Ramos (cell line): ENCODE results near the gene PRIMA1.

Experiments
- in situ Hi-C: fragments of 300-500 bp; cut with MboI; formaldehyde crosslinking; loops from one replicate; pipeline ENCODE4 v1.14.3; 2022; ENCODE audit warnings: low sequenced_read_pairs; ENCODE audit not compliant: unreplicated experiment

Gene PRIMA1

DNA sequence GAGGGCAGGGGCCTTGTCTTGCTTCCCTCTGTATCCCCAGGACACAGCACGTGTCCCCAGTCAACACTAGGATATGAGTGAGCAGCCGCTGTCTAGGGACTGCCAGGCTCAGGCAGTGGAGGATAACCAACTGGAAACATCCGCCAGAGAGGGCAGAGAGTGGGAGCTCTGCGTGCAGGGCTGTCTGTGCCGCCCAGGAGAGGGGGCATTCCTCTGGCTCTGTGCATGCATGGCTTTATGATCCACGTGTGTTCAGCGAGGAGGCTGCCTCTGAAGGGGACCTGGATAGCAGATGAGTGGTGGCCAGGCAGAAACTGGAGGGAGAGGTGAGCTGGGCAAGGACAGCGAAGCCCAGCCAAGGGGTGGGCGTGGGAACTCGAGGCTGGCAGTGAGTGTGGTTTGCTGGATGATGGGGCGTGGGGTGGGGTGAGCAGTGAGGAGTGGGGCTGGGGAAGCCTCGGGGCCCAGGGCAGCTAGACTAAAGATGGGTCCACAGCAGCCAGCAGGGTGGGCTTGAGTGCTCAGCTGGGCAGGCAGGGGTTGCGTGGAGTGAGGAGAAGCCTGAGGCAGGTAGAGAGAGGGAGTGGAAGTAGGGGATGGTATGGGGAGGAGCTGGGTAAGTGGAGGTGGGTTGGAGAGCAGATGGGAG, 72.9 kb downstream of the PRIMA1 start:
- in situ Hi-C loops, result no loop called here

DNA sequence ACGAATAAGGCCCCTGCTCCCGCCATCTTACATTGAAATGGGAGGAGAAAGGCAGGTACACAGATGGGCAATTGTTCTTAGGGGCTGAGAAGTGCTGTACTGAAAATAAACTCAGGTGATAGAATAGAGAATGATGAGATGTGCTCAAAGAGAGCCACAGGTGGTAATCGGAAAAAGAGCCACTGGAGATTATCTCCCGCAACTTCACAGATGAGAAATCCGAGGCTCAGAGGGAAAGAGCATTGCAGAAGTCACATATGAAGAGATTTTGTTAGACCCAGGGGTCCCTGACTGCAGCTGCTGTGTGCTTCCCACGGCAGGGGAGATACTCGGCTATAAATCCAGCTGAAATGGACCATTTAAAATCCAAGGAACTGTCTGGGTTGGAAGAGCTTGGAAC, 73.7 kb downstream of the PRIMA1 start:
- in situ Hi-C loops, result no loop called here

DNA sequence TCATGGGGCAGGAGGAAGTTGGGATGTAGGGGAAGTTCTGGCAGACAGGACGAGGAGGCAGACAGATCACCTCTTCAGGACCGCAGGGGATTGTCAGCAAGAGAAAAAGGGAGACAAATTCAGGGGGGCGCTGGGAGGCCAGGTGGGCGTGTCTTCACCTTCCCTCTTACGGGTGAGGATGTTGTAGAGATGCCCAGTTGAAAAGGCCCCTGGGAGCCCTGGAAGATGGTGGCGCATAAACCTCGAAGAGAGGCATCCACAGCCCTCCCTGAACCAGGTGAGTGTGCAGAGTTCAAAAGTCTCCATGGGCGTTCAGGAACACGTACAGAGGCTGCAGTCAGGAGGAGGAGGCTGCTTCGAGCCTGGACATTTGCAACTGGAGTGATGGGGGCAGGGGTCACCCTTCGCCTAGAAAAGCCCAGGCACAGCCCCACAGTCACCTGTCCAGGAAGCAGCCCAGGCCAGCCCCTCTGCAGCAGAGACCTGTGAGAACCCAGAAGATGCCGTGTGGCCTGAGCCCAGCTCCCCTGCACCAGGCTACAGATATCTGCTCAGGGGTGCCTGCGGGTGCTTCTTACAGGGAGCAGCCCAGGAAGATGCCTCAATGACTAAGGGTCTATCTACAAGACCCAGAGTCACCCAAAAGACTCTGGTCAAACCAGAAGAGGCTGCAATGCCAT, 74.4 kb downstream of the PRIMA1 start:
- in situ Hi-C loops, result no loop called here

DNA sequence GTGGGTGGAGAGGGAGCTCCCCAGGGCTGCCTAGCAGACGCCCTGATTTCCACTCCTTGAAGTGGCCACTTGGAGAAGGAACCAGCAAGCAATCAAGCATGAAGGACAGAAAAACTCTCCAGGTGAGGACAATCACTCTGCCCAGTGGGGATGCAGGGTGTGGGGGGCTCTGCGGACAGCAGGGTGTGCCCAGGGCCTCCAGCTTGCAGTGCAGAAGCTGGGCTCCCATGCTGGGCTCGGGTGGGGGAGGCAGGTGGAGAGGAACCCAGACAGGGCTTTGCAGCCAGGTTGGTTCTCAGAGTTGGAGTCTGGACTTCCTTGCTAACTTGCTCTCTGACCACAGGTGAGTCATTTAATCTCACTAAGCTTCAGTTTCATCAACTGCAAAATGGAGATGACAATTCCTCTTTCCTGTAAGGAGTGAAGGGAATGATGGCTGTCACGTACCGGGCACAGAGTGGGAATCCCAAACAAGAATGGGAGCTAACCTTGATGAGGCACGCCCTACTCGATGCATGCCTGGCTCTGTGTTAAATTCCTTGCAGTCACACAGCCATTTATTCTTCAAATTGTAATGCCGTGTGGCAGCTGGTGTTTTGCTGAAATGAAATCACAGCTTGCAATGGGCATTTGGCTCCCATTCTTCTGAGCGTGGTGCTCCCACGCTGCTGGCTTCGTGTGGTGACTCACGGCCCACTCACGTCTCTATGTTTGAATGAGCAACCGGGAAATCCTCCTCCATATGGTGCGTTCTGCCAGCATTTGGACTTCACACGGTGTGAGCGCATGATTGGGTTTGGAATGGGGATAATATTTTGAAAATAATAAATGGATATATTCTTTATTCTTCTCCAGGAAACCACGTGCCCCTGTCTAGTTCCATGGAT, 75.2 kb downstream of the PRIMA1 start:
- in situ Hi-C loops, result no loop called here

DNA sequence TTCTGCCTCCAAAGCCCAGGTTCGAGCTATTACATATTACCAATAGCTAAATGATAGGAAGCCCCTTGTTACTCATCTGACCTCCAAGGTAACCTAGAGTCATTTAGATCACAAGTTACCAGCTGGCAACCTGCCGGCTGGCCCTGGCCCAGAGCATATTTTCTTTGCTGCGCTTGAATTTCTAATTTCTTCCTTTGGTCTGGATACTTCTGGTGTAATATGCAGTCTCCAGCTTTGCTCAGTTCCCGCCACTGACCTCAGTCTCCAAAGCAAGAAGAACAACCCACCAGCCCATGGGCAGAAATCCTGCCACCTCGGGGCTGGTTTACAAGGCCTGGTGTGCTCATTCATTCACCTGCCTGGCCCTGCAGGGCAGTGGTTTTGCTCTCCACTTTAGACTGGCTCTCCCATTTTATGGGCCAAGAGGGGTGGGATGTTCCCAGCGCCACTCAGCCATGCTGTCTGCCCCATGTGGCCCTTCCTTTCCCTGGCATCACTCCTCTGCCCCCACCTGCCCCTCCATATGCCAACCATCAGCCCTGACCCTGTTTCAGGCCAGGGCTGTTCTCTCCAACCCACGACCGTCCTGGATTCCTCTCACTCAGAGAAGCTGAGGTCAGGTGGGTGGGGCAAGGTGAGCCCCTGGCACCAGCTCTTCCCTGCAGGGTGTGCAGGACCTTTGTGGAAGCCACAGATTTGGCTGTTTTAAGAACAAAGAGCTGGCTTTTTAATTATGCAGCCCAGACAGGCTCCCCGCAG, 76.0 kb downstream of the PRIMA1 start:
- in situ Hi-C loops, result no loop called here

DNA sequence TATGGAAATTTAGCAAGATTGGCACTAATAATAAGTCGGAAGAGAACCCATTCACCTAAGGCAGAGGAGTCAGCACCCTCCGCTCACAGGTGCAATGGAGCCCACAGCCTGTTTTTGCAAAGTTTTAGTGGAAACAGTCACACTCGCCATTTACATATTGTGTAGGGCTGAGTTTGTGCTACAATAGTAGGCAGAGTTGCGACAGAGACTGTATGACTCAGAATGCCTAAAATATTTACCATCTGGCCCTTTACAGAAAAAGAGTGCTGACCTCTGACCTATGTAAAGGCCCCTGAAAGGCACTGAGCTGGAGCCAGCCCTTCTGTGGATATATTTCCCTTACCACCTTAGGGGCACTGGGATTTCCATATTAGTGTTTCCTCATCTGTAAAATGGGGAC, 79.0 kb downstream of the PRIMA1 start:
- in situ Hi-C loops, result no loop called here

DNA sequence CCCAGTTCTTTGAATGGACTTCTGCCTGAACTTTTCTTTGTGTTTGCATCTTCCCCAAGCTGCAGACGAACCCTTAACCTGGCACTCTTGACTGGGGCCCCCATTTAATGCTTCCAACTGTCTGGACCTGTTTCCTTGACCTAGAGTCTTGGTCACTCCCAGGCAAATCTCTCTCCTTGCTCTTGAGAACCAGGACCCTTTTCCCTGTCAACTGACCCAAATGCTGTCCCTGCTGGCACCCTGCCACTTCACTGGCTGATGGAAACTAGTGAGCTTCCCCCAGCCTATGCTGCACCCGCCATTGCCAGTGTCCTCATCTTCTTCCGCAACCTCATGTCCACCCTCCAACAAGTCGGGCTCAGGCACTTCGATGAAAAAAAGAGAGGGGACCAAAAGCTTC, 79.5 kb downstream of the PRIMA1 start:
- in situ Hi-C loops, result no loop called here

DNA sequence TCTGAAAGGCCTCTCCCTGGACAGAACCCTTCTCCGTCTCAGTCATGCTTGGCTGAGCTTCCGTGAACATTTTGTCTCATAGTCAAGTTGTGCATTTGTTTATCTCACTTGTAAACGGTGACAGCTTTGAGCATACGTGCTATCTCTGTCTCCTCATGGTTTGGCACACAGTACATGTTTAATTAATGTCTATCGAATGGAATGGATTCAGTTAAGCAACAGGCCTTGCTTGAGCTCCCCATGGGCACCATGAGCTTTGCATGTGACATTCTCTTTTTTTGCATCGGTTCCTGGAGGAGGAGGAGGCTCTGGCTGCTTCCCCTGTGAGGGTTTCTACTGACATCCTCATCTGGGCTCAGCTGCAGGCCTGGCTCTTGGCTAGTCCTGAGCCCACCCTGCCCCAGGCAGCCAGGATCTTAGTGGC, 80.0 kb downstream of the PRIMA1 start:
- in situ Hi-C loops, result no loop called here

DNA sequence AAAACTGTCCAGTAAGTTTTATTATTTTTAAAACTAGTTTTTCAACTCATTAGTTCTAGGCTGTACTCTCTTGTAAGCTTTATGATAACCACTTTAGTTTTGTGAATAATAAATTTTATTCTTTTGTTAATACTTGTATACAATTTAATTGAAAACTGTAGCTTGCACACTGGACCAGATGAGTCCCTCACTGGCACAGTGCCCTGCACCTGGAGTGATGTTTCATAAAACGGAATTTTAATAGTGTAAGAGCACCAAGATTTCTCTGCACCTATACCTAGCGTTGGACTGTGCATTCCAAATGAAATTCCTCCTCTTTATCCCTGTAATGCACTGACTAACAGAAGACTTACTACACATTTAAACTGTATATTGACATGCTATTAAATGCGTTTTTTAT, 80.8 kb downstream of the PRIMA1 start:
- in situ Hi-C loops, result no loop called here

DNA sequence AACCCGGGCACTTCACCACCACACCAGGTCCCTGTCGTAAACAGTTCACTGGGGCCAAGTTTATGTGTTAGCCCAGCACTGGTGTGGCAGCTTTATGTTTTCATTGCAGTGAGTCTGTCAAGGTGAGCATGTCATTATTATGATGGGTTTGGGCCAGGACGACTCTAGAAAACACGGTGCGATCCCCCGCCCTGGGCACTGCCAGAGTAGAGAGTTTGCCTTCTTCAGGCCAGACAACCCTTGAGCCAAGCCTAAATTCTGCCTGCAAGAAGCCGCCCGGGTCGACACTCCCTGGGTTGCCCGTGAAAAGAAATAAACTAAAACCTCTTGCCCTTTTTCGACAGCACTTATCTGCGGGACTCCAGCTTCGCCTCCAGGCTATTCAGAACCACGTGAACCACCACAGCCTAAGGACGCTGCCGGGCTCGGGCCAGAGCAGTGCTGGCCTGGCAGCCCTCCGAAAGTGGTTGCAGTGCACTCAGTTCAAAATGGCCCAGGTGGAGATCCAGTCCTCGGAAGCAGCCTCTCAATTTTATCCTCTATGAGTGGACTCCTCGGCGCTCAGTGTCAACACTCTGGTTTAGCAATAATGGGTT, 81.8 kb downstream of the PRIMA1 start:
- in situ Hi-C loops, result no loop called here

DNA sequence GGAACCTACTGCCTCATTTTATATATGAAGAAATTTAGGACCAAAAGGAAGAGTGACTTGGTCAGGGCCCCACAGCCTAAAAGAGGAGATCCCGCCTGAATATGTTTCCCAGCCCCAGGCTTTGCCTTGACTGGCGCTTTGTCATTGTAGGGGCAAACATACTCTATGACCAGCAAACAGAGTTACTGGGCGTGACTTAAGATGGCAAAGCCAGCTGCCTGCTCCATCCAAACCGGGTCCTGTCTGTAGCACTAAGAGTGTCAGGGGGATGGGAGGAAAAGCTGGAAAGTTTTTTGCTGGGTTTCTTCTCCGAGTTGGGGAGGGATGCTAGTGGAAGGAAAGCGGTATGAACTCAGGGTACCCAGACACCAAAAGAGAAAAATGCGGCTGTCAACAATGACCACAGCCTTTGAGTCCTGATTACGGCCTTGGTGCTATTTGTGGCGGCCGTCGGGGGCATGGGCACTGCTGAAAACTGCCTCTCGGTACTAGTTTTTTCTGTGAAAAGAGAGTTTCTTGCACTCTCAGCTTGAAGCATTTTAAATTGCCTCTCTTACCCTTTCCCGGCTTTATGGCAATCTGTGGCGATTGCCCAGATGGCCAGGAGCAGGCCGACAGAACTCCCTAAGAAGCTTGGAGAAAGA, 82.7 kb downstream of the PRIMA1 start:
- in situ Hi-C loops, result no loop called here

DNA sequence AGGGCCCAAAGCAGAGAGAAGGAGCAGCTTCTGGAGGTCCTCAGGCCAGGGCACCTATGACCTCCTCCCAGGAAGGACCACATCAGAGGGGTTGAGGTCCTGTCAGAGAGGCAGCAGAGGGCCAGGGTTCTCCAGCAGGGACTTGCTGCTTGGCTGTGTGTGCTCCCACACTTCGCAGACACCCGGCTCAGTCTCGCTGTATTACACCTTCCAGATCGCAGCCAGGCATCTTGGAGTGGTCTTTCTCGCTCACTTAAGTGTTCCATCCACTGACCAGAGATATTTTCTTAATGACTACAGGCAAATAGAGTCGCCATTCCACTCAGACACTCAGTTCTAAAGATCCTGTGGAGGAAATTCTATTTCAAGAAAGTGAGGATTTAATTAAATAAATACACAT, 84.3 kb downstream of the PRIMA1 start:
- in situ Hi-C loops, result no loop called here

DNA sequence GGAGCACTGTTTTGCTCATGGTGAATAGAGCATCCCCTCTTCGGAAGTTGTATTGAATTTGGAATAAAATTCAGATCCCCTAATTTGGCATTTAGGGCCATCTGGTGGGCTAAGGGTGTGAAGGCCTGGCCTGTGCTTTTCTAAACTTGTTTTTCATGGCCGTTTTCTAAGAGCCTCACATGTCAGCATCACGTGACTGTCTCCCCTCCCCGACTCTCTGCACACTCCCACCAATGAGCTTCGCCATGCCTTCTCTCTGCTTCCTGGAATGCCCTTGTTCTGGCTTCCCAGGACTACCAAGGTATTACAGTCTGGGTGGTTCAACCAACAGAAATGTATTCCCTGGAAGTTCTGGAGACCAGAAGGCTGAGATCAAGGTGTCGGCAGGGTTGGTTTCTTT, 85.3 kb downstream of the PRIMA1 start:
- in situ Hi-C loops, result no loop called here

DNA sequence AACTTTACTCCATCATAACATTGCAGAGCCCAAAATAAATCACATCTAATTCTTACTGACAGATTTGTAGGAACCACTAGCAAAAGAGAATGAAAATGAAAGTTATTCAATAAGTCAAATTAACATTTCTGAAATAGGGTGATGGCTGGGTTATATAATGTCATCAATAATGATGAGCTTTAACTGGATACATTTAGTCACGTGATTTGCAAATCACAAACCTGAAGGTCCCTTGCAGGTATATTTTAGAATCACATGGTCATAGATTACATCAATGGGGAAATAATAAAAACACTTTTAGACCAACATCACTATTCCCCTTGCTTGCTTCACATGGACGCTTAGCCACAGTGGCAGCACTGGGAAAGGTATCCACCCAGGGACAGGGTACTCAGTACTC, 86.7 kb downstream of the PRIMA1 start:
- in situ Hi-C loops, result no loop called here

DNA sequence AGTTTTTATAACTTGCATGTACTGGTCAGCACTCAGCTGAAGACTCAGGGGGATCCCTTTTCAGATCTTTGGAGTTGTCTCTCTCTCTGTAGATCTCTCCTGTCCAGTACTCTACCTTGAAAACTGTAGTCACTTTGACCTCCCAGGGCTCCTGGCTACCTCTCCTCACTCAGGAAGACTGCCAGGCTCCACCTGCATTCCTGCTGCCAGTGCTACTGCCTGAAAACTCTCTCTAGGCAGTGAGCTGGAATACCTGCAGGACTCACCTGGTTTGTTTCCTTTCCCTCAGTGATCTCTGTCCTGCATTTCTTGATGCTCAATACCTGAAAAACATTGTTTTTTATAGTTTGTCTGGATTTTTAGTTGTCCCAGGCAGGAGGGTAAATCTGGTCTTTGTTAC, 87.4 kb downstream of the PRIMA1 start:
- in situ Hi-C loops, result no loop called here

DNA sequence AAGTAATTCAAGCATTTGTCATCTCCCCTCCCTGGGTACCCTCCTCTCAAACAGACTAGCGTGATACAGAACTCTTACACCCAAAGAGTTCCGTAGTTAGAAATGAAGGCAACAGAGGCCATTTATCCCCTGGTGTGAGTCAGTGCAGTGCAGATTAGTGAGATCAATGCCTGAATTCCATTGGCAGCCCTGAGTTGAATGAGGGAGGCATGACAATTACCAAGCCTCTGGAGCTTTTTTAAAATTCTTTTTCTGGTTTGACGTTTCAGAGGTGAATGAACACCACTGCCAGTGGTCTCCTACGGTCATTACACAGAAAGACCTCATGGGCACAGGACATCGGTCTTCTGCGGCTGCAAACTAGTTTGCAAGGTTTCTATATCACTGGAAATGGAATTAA, 94.4 kb downstream of the PRIMA1 start:
- in situ Hi-C loops, result no loop called here

DNA sequence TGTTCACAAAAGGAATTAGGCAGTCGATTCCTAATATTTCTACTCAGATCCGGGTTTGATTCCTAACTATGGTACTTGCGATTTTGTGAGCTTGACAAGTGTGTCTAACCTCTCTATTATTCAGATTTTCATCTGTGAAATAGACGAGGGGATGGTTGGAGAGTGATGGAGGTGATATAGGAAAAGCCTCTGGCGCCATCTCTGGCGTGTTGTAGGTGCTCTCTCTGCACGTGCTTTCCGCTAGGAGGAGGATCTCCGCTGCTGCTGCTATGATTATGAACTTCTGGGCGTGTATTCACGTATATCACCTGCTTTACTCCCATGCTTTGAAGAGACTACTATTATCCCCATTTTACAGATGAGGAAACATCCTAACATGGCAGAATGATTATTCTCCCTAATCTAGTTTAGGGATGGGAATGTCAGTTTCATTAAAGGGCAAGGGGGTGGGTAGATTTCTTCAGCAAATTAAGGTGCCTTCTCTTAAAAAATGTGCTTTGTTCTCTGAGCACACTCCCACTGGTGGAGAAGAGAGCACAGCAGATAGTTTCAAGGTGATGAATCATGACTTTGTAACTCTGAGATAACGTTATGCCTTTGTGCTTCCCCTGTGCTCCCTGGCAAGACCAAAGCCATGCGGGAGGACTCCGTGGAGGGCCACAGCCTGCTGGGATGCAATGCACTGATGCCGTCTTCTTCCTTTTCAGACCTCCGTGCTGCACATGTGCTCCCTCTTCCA, 97.1 kb downstream of the PRIMA1 start:
- in situ Hi-C loops, result no loop called here

DNA sequence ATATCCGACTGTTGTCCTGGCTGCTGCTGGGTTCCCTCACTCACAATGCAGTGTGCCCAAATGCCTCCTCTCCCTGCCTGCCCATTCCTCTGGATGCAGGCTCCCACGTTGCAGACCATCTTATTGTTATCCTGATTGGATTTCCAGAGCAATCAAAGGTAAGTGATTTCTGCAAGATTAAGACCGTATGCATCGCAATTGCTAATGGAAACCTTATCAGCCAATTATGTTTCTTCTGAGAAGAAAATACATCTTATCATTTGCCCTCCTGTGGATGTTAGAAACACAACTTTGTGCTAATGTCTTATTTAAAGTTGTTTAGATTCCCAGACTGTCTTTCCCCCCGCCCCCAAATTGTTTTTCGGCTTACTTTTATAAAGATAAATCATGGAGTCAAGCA, 98.1 kb downstream of the PRIMA1 start:
- in situ Hi-C loops, result no loop called here

DNA sequence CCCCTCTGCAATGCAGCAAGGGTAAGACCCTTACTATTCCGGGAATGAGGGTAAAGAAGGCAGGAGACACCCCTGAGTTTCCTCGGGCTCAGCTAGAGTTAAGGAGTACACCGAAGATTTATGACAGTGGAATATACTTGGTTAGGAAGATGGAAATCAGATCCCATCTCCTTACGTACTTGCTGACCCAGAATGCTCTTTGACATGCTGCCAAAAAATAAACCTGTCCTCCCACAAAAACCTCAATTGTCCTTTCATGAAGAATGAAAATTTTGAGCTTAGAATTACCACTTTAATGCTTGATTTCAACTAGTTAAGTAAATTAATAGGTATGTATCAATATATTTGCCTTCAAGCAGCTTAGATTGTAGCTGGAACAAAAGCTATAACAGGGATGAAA, 99.5 kb downstream of the PRIMA1 start:
- in situ Hi-C loops, result no loop called here
